Cerebellar cortex (tissue), 1 donor: ENCODE results near the gene ELFN2.
A peak's percentile ranks its signal among the peaks of the same experiment; 100 is the strongest.
"Not testable (repeated sequence)": the region's sequence is repeated elsewhere in the genome, so short reads cannot be mapped to it uniquely, and the experiment has no call there.

Experiments used
- DNase-seq: peaks from one replicate; pipeline ENCODE4 v3.0.0-alpha.2; 2015; ENCODE audit warnings: low spot score

Gene ELFN2, protein sequence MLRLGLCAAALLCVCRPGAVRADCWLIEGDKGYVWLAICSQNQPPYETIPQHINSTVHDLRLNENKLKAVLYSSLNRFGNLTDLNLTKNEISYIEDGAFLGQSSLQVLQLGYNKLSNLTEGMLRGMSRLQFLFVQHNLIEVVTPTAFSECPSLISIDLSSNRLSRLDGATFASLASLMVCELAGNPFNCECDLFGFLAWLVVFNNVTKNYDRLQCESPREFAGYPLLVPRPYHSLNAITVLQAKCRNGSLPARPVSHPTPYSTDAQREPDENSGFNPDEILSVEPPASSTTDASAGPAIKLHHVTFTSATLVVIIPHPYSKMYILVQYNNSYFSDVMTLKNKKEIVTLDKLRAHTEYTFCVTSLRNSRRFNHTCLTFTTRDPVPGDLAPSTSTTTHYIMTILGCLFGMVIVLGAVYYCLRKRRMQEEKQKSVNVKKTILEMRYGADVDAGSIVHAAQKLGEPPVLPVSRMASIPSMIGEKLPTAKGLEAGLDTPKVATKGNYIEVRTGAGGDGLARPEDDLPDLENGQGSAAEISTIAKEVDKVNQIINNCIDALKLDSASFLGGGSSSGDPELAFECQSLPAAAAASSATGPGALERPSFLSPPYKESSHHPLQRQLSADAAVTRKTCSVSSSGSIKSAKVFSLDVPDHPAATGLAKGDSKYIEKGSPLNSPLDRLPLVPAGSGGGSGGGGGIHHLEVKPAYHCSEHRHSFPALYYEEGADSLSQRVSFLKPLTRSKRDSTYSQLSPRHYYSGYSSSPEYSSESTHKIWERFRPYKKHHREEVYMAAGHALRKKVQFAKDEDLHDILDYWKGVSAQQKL

DNA sequence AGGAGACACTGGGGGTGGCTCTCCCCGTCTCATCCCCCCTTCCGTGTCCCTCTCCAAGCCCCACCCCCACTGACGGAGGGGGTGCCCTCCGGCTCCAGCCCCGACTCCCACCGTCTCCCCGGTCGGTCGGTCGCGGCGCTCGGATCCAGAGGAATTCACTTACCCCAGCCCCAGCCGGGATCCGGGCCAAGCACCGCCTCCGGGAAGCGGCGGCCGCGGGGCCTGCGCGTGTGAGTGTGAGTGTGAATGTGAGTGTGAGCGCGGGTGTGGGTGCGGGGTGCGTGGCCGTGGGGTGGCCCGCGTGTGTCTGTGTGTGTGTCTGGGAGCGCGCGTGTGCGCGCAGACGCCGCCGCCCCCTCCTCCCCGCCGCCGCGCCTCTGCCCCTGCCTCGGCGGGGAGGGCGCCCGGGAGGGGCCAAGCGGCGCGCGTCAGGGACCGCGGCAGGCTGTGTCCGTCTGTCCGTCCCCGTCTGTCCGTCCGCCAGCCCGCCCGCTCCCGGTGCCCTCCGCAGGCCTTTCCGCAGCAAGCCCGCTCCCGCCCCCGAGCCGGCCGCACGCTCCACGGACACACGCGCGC lies at the start of gene ELFN2:
Gene ELFN2, minus strand, starts transcription at position 345 of the 576 bp plus-strand sequence. CDS start 51,945 bp downstream, outside the sequence.
- DNase-seq = no peak

DNA sequence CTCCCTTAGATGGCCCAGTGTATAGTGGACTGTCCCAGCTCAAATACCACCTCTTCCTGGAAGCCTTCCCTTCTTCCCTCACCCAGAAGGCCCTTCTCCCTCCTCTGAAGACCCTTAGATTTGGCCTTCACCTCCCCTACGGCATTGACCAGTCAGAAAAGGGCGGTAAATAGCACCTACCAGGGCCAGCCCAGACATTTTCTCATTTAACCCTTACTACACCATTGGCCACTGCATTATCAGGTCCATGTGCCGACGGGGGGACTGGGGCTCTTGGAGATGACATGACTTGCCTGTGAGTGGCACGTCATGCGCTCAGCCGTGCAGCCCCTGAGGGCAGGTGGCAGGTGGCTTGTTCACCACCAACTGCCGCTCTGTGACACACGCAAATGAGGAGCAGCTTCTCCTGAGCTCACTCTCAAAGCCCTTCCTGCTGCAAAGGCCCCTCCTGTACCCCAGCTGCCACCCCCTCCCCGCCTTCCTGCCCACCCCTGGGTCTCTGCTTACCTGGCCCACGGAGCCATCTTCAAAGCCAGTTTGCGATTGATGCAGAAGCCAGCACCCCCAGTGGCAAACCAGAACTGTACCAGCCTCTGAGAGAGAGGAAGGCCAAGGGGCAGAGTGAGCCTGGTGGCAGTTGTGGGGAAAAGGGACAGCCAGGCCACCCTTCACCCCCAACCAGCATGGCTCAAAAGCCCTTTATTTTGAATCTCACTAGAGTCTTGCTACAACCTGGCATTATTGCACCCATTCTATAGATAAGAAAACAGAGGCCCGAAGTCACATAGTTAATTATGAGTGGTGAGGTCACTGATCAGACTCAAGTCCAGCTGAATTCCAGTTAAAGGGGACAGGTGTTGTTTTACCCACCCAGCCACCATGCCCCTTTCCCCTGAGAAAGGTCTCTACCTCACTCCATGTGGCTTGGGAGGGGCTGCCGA lies 49.4 kb upstream of the ELFN2 start:
- DNase-seq = no peak

DNA sequence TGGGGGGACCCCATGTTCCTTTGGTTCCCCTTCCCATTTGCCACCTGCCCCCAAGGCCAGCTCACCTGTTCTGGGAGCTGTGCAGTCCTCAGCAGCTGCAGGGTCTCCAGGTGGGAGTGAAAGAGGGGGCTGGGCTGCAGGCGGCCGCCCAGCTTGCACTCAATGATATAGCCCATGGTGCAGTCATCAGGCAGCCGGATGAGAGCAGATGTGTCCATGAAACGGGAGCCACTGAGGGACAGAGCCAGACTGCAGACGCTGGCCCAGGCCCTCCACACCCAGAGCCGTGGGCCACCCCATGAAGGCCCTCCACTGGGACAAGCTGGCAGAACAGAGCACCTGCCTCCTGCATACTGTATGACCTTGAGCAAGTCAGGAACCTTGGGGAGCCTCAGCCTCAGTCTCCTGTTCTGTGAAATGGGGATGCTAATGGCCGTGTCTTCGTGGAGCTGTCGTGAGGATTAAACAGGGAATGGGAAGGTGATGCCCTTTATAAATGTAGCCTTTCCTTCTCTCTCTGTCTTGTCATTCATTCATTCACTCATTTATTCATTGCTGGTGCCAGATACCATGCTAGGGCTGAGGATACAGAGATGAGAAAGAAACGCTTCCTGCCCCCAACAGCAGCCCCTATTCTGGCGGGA lies 47.3 kb upstream of the ELFN2 start:
- no peak for DNase-seq

DNA sequence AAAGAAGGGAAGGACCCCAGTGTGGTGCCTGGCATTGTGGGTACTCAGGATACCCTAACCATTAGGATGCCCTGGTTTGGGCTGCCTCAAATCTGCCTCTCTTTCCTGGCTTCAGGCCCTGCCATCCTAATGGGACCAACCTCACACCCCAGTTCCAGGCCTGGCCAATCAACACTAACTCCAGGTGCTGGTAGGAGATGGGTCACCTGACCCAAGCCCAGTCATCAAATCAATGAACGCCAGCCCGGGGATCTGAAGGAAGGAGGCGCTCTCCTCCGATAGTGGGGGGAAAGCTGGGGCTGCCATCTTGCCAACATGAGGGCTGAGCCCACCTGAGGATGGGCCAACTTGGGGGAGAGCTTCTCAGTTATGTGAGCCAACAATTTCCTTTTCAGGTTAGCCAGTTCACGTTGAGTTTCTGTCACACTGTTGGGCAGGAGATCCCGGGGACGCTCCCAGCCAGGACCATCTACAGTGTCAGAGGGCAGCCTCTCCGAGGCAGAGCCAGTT lies 46.2 kb upstream of the ELFN2 start:
- no peak for DNase-seq

DNA sequence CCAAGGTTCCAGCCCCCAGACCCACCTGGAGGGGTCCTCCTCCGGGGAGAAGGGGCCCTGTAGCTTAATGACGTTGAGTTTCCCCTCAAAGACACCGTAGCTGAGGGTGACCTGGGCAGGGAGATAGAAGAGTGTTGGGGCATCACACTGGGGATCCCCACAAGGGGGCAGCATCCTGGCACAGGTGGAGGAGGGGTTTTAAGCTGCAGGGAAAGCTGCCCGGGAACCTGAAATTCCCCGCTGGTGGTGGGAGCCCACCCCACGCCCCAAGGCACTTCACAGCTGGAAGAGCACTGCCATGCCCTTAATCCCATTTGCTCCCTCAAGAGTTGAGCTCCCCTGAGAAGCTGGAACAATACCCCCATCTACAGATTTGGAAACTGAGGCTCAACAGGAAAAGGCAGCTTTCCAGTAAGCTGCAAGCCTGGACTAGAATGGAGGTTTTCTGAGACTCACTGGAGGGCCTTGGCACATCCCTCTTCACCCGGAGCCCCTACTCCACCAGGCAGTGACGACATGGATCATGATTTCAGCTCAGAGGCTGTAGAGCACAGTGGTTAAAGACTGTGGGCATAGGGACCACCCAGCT lies 45.2 kb upstream of the ELFN2 start:
- peak; percentile 25 for DNase-seq

DNA sequence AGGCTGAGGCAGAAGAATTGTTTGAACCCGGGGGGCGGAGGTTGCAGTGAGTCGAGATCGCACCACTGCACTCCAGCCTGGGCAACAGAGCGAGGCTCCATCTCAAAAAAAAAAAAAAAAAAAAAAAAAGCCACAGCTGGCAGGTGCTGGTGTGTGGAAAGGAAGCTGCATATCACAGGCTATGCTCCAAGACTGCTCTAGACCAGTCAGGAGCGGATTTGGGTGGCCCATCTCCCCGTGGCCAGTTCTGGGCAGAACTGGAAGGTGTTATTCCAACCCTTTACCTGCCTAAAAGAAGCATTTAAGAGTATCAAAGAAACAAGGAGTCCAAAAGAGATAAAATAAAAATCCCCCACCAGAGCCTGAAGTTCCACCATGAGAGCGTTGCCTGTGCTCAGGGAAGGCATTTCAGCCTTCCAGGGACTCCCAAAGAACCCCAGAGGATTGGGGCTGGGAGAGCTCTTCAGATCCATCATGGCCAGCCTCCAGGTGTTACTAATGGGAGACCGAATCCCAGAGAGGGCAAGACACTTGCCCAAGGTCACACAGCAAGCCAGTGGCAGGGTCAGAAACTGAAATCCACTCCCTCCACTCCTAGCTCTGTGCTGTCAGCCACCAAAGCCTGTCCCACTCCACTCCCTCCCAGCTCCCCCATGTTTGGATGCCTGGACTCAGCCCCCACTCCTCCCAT lies 44.6 kb upstream of the ELFN2 start:
- DNase-seq = no peak

DNA sequence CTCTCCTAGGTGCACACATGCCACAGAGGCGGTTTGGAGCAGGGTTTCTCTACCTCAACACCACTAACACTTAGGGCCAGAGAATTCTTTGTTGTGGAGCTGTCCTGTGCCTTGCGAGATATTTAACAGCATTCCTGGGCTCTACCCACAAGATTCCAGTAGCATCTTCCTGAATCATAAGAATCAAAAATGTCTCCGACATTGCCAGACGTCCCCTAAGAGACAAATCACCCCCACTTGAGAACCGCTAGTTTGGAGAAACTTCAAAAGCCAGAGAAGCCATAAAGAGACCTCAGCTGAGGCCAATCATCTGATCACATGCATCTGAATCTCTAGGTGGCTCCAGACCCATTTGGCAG lies 42.8 kb upstream of the ELFN2 start:
- DNase-seq = no peak

DNA sequence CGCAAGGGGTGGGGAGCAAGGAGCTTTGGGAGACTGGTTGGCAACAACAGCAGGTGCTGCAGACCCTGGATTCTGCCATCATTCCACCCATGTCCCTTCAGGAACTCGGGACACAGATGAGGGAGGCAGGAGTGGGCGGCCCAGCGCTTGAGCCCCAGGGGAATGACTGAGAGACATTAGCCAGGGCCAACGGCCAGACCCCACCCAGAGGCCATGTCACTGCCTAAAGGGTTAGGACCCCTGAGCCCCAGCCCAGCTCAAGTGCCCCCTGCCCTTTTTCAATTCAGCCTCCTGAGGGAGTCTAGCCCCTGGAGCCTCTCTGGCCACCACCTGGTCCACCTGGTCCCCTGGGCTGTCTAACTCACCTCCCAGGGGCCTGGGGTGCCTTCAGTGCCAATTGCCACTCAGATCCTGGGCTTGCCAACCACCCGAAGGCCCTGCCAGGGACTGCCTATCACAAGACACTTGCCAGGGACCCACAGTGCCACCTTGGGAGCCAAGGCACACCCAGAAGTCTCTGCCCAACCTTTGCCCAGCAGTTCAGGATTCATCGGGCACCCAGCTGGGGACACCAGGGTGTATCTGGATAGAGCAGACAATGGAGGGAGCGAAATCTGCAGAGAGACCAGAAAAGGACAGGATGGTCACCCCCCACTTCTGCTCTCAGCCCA lies 42.3 kb upstream of the ELFN2 start:
- DNase-seq = no peak

DNA sequence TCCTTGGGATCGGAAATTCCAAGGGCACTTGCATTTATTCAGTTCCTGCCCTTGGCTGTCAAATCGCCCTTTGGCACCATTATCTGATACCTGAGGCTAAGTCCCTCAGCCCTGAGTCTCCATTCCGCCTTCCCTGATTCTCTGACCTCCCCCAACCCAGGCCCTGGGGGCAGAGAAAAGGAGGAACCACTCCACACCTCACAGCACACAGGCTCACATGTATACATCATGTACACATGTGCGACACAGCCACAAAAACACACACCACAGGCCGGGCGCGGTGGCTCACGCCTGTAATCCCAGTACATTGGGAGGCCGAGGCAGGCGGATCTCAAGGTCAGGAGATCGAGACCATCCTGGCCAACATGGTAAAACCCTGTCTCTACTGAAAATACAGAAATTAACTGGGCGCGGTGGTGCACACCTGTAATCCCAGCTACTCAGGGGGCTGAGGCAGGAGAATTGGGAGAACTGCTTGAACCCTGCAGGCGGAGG lies 41.0 kb upstream of the ELFN2 start:
- DNase-seq = not testable (repeated sequence)

DNA sequence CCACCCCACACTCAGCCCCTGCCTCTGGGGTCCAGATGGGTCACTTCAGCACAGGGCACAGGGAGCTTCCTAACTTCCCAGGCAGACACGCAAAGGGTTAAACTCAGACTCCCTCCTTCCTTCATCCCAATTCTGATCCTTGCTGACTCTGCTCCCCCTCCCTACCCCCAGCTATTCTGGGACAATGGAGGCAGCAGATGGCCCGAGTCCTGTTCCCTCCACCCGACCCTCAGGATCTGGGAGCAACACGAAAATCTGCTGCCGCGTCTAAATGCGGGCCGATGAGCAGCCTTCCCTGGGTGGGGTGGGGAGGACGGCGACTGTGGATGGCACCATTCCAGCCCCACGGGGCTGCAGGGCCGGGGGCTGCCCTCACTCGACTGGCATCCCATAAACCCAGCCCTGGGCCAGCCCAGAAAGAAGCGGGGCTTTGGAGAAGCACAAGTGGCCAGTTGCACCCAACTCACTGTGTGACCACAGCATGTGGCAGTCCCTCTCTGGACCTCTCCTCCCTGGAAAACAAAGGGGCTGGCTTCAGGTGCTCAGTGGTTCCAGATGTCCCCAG lies 40.2 kb upstream of the ELFN2 start:
- DNase-seq = no peak

DNA sequence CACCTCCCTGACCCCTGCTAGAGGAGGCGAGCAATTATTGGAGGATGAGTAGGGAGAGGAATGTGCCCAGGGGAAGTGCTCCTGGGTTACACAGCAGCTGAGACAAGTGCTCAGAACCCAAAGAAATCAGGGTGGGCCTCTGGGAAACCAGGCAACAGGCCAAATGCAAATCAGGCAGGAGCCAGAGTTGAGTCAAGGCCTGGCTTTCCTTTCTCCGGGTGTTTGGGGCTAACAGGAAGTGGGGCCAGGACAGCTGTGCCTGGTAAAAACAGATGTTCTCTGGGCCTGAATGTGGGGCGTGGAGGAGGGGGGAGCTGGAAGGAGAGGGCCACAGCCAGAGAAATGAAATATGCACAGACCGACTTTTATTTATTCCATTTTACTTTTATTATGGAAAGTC lies 36.9 kb upstream of the ELFN2 start:
- no peak for DNase-seq

DNA sequence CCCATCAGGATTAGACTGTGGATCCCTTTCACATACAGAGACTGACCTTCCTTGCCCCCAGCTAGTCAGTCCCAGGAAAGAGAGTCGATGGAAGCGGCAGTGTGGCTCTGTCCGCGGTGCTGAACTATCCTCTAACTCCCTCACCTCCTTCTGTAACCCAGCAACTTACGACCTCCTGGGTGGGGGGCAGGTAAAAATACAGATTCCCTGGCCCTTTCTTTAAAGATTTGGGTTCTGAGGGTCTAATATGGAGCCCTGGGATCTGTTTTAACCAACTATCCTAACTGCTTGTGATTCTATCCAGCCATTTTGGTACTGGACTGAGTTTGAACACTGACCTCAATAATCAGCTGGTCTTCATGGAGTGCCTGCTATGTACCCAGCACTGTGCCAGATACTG lies 35.7 kb upstream of the ELFN2 start:
- DNase-seq = no peak

DNA sequence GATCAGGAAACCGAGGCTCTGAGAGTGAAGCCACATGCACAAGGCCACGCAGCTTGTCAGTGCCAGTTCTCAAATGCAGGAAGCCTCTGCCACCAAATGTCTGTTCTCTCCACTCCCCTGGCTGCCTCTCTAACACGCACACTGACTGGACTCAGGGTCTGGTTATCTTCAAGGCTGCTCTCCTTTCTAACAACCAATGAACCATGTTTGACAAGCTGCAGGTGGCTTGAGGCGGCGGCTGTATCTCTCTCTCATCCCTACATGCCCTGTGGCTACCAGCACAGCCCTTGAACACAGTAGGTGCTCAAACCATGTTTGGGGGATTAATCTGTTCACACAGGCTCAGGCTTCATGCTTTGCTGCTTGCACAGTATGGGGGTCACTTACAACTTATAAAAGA lies 35.2 kb upstream of the ELFN2 start:
- DNase-seq = no peak

DNA sequence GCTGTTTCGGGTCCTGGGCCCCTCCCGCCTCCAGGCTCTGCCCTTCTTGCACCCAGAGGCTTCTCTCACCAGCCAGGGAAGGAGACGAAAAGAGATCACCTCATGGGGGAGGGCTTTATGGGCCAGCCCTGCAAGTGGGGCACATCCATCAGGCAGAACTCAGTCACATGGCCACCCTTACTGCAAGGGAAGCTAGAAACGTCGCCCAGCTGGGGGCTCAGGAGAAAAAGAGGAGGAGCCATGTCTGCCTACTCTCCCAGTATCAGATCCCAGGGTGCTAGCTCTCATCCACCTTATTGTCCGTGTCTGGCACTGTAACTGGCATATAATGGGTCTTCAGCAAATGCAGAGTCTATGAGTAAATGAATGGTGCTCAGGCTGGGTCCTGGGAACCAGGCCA lies 34.7 kb upstream of the ELFN2 start:
- DNase-seq = no peak

DNA sequence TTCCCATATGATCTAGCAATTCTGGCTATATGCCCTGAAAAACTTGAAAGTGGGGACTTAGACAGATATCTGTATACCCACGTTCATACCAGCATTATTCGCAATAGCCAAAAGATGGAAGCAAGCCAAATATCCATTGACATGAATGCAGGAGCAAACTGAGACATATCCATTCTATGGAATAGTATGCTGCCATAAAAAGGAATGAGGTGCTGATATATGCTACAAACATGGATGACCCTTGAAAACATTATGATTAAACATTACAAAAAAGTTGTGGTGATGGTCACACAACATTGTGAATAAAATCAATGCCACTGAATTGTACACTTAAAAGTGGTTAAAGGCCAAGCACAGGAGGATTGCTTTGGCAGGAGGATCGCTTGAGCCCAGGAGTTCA lies 33.4 kb upstream of the ELFN2 start:
- DNase-seq = no peak

DNA sequence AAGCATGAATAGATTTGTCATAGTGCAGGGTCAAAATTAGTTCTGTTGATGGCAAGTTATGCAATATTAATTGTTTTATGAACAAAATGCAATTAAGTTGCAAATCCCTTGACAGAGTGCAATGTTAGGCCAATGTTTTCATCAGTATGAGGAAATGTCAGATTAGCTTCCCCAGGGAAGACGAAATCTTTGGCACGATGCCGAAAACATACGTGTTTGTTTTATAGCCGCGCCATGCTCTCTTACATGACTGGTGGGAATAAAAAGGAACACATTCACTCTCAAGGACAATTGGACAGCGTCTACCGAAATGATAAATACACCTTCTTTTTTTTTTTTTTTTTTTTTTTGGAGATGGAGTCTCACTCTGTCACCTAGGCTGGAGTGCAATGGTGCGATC lies 31.9 kb upstream of the ELFN2 start:
- no peak for DNase-seq

DNA sequence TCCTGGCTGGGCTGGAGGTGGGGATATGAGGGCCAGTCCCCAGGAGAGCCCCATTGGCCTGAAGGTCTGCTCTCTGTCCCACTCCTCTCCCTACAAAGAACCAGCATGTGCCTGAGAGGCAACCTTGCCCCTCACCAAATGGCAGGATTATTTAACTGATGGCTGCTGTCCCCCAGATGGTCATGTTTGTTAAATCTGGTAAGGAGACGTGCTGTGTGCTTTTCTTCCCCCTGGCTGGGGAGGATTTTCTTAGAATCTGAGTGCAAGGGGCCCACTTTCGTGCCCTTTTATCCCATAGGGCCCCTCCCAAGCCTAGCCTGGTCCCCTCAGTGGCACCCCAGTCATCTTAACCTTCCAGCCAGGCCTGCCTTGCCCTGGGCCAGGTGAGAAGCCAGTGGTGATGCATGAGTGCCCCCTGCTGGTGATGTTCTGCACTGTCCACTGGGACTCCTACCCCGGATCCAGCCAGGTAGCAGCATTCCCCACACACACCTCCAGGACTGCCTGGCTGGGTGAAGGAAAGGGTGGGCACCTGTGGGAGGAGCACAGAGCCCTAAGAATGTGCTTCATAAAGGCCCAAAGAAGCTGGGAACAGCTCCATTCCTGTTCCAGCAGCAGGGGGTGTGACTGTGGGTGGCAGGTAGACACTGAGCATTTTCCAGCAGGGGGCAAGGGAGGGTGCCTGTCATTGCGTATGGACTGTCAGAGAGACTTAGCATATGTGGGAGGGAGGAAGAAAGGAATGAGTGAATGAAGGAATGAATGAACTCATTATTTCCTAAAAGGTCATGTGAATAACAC lies 30.0 kb upstream of the ELFN2 start:
- DNase-seq = peak; percentile 49

DNA sequence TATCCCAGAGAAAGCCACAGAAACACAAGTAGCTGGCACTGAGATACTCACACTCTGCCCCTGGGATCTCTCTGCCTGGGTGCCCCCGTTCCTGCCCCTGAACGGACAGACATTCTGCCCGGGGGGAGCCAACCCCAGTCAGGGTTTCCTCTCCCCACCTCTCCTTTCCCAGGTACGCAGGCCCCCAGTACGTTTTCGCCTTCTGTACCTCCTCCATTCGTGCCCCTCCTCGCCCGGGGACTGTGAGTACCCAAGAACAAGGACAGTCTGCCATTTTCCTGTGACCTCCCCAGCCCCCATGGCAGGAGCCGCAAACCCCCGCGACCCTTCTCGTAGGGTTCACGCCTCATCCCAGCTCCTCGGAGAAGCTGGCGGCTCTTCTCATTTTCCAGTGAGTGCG lies 29.1 kb upstream of the ELFN2 start:
- no peak for DNase-seq
